HG02852 (cell line): ENCODE results near the gene TCEANC2.
"Not testable (repeated sequence)": the region's sequence is repeated elsewhere in the genome, so short reads cannot be mapped to it uniquely, and the experiment has no call there.

Source experiments
- ATAC-seq: cut with Tn5 transposase; IDR thresholded peaks from one replicate; pipeline ENCODE4 v1.9.1; 2021; ENCODE audit warnings: mild to moderate bottlenecking, moderate library complexity; ENCODE audit not compliant: unreplicated experiment

TCEANC2 gene

GRCh38 chr1:54024811-54025210 lies 28.6 kb upstream of the TCEANC2 start:
- ATAC-seq = not testable (repeated sequence)

- no peak for ATAC-seq
Observed at GRCh38 chr1:54027848-54028247, 25.6 kb upstream of the TCEANC2 start.

GRCh38 chr1:54028306-54029251 lies 24.8 kb upstream of the TCEANC2 start:
- ATAC-seq = no peak

GRCh38 chr1:54037476-54037875 lies 15.9 kb upstream of the TCEANC2 start:
- no peak for ATAC-seq

- no peak for ATAC-seq
Observed at GRCh38 chr1:54041806-54042205, 11.6 kb upstream of the TCEANC2 start.

GRCh38 chr1:54045496-54045895 lies 7.9 kb upstream of the TCEANC2 start:
- ATAC-seq = no peak

- no peak for ATAC-seq
Observed at GRCh38 chr1:54046671-54047383, 6.6 kb upstream of the TCEANC2 start.

- no peak for ATAC-seq
Observed at GRCh38 chr1:54047384-54048305, 5.8 kb upstream of the TCEANC2 start.

GRCh38 chr1:54050435-54050834 lies 3.0 kb upstream of the TCEANC2 start:
- ATAC-seq = not testable (repeated sequence)

- ATAC-seq = no peak
Observed at GRCh38 chr1:54051933-54052430, 1.4 kb upstream of the TCEANC2 start.

GRCh38 chr1:54052431-54052933 lies 926 bp upstream of the TCEANC2 start:
- ATAC-seq = peak; percentile 22

GRCh38 chr1:54053745-54054437 lies 483 bp downstream of the TCEANC2 start:
- ATAC-seq = no peak

GRCh38 chr1:54054438-54054749 lies 986 bp downstream of the TCEANC2 start:
- no peak for ATAC-seq

GRCh38 chr1:54064299-54064698 lies 10.9 kb downstream of the TCEANC2 start:
- no peak for ATAC-seq

GRCh38 chr1:54069791-54070170 lies 16.4 kb downstream of the TCEANC2 start:
- ATAC-seq = no peak

GRCh38 chr1:54070171-54070837 lies 16.9 kb downstream of the TCEANC2 start:
- no peak for ATAC-seq

GRCh38 chr1:54077359-54077758 lies 24.0 kb downstream of the TCEANC2 start:
- ATAC-seq = no peak

- ATAC-seq = no peak
Observed at GRCh38 chr1:54080598-54081049, 27.2 kb downstream of the TCEANC2 start.
